NB4 (cell line): Measurements from ENCODE around the gene DPYD.

Experiments used
- CTCF ChIP-seq: IDR thresholded peaks from one replicate; pipeline ENCODE4 v1.5.1; 2012; ENCODE audit warnings: low read depth, low read length
- POLR2A ChIP-seq: IDR thresholded peaks from 2 replicates; pipeline ENCODE4 v1.6.1; 2011; ENCODE audit warnings: mild to moderate bottlenecking; ENCODE audit not compliant: insufficient read length; ENCODE audit errors: extremely low read depth

- no peak for TF ChIP-seq CTCF
- TF ChIP-seq POLR2A, result no peak
These were observed 667.9 kb downstream of the DPYD start for GRCh38 chr1:97252925-97253324.
